Astrocyte (in vitro differentiated cells and primary cell): ENCODE data around the gene SLC29A1. TPM values are rescaled to one million over a fixed set of nuclear protein-coding genes. Genes with fewer than 3 reads are reported as not detected.

ENCODE experiments used
- DNase-seq: peaks from one replicate; pipeline ENCODE4 v3.0.0-alpha.2; 2010; ENCODE audit warnings: low read depth
- FAIRE-seq: peaks from 2 replicates; lab custom pipeline; 2011; peaks lifted over from hg19 to GRCh38; lab: Jason Lieb, UNC
- H2AFZ ChIP-seq: 2 replicates; pipeline ENCODE4 v1.6.0; 2012; ENCODE audit warnings: low read depth, low read length, inconsistent platforms
- H3K27ac ChIP-seq: 2 replicates; pipeline ENCODE4 v1.5.1; 2011; ENCODE audit warnings: low read depth, low read length, inconsistent platforms
- H3K27me3 ChIP-seq: 2 replicates; pipeline ENCODE4 v1.6.0; 2011; ENCODE audit warnings: low read length, inconsistent platforms; ENCODE audit not compliant: insufficient read depth
- H3K36me3 ChIP-seq: 2 replicates; pipeline ENCODE4 v1.5.1; 2011; ENCODE audit warnings: low read length, inconsistent platforms; ENCODE audit not compliant: insufficient read depth
- H3K4me1 ChIP-seq: 2 replicates; pipeline ENCODE4 v1.5.1; 2011; ENCODE audit warnings: low read length, inconsistent platforms; ENCODE audit not compliant: insufficient read depth
- H3K4me2 ChIP-seq: 2 replicates; pipeline ENCODE4 v1.6.0; 2012; ENCODE audit warnings: low read length, inconsistent platforms
- H3K4me3 ChIP-seq: 2 replicates; pipeline ENCODE4 v1.5.1; 2011; ENCODE audit warnings: low read depth, mild to moderate bottlenecking, low read length, inconsistent platforms; ENCODE audit not compliant: insufficient read depth
- H3K79me2 ChIP-seq: 2 replicates; pipeline ENCODE4 v1.6.0; 2012; ENCODE audit warnings: mild to moderate bottlenecking, low read length, inconsistent platforms; ENCODE audit not compliant: insufficient read depth
- H3K9ac ChIP-seq: 2 replicates; pipeline ENCODE4 v1.6.0; 2012; ENCODE audit warnings: mild to moderate bottlenecking, low read length, inconsistent platforms
- H3K9me3 ChIP-seq: 2 replicates; pipeline ENCODE4 v1.5.1; 2012; ENCODE audit warnings: low read depth, mild to moderate bottlenecking, low read length, inconsistent platforms; ENCODE audit not compliant: insufficient read depth
- H4K20me1 ChIP-seq: 2 replicates; pipeline ENCODE4 v1.6.0; 2012; ENCODE audit warnings: low read length, inconsistent platforms; ENCODE audit not compliant: insufficient read depth
- H3K27ac Mint-ChIP-seq: one replicate; pipeline ENCODE4 v1.8.0; 2021; ENCODE audit warnings: mild to moderate bottlenecking, mixed read lengths; ENCODE audit not compliant: unreplicated experiment
- H3K27me3 Mint-ChIP-seq: one replicate; pipeline ENCODE4 v1.8.0; 2021; ENCODE audit warnings: low read depth, mixed read lengths; ENCODE audit not compliant: unreplicated experiment
- H3K36me3 Mint-ChIP-seq: one replicate; pipeline ENCODE4 v1.8.0; 2021; ENCODE audit warnings: low read depth, mixed read lengths; ENCODE audit not compliant: unreplicated experiment
- H3K4me1 Mint-ChIP-seq: one replicate; pipeline ENCODE4 v1.8.0; 2021; ENCODE audit warnings: low read depth, mixed read lengths; ENCODE audit not compliant: unreplicated experiment
- H3K4me3 Mint-ChIP-seq: one replicate; pipeline ENCODE4 v1.8.0; 2021; ENCODE audit warnings: mild to moderate bottlenecking, moderate library complexity, mixed read lengths; ENCODE audit not compliant: unreplicated experiment
- H3K9me3 Mint-ChIP-seq: one replicate; pipeline ENCODE4 v1.8.0; 2021; ENCODE audit warnings: mild to moderate bottlenecking, mixed read lengths; ENCODE audit not compliant: unreplicated experiment
- EZH2 ChIP-seq: IDR thresholded peaks from 2 replicates; pipeline ENCODE4 v1.6.1; 2012; ENCODE audit warnings: mild to moderate bottlenecking, low read length, inconsistent platforms; ENCODE audit not compliant: insufficient read depth
- total RNA-seq: library from RNA; stranded (reverse); gene quantifications from 2 replicates; pipeline ENCODE4 v1.2.1, GENCODE V29; 2021
- TF ChIP-seq, protein P1 (sequence below): IDR thresholded peaks from 2 replicates; pipeline ENCODE4 v1.5.1; 2011; ENCODE audit warnings: low read depth, mild to moderate bottlenecking, inconsistent platforms, low read length, moderate library complexity; ENCODE audit not compliant: insufficient read depth

The SLC29A1 gene
- total RNA-seq, 1 donor from 2014 or later = 15.3 TPM

- Histone ChIP-seq H3K27ac (no peak overlapping the region), H2AFZ (no peak overlapping the region), H3K9me3 (no peaks in the 10 kb centered on the region), H3K4me2 (peak overlapping the region; percentile 93), H3K9ac (peak overlapping the region; percentile 100), H4K20me1 (peaks cover 73% of the 10 kb centered on the region), H3K36me3 (peaks cover 53% of the 10 kb centered on the region), H3K4me1 (peaks cover 17% of the 10 kb centered on the region), H3K27me3 (no peaks in the 10 kb centered on the region), H3K79me2 (peaks cover 76% of the 10 kb centered on the region), H3K4me3 (peak overlapping the region; percentile 100)
- Mint-ChIP-seq H3K4me3 (peak overlapping the region; percentile 98), H3K36me3 (peaks cover 40% of the 10 kb centered on the region), H3K9me3 (peaks cover 3% of the 10 kb centered on the region), H3K27me3 (no peaks in the 10 kb centered on the region), H3K4me1 (peaks cover 44% of the 10 kb centered on the region), H3K27ac (no peak overlapping the region)
- FAIRE-seq (no peak), DNase-seq (no peak)
- TF ChIP-seq, protein P1, sequence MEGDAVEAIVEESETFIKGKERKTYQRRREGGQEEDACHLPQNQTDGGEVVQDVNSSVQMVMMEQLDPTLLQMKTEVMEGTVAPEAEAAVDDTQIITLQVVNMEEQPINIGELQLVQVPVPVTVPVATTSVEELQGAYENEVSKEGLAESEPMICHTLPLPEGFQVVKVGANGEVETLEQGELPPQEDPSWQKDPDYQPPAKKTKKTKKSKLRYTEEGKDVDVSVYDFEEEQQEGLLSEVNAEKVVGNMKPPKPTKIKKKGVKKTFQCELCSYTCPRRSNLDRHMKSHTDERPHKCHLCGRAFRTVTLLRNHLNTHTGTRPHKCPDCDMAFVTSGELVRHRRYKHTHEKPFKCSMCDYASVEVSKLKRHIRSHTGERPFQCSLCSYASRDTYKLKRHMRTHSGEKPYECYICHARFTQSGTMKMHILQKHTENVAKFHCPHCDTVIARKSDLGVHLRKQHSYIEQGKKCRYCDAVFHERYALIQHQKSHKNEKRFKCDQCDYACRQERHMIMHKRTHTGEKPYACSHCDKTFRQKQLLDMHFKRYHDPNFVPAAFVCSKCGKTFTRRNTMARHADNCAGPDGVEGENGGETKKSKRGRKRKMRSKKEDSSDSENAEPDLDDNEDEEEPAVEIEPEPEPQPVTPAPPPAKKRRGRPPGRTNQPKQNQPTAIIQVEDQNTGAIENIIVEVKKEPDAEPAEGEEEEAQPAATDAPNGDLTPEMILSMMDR = no peak
- no peak for TF ChIP-seq EZH2
Observed at GRCh38 chr6:44249082-44249748, 25.8 kb downstream of the SLC29A1 start.

- H3K4me1 Mint-ChIP-seq = peaks cover 52% of the 10 kb centered on the region
- peaks cover 17% of the 10 kb centered on the region for H3K4me1 ChIP-seq
- no peaks in the 10 kb centered on the region for H3K27me3 ChIP-seq
- H3K9me3 ChIP-seq = no peaks in the 10 kb centered on the region
- no peak for TF ChIP-seq EZH2
- TF ChIP-seq, protein P1 = no peak
- no peak overlapping the region for H2AFZ ChIP-seq
- peaks cover 83% of the 10 kb centered on the region for H3K79me2 ChIP-seq
- peak overlapping the region; percentile 93 for H3K4me2 ChIP-seq
- DNase-seq = no peak
- peaks cover 40% of the 10 kb centered on the region for H3K36me3 Mint-ChIP-seq
- H3K4me3 ChIP-seq = no peak overlapping the region
- FAIRE-seq = no peak
- H3K27me3 Mint-ChIP-seq = no peaks in the 10 kb centered on the region
- peak overlapping the region; percentile 98 for H3K4me3 Mint-ChIP-seq
- H3K27ac ChIP-seq = no peak overlapping the region
- peak overlapping the region; percentile 3 for H3K27ac Mint-ChIP-seq
- peaks cover 3% of the 10 kb centered on the region for H3K9me3 Mint-ChIP-seq
- H4K20me1 ChIP-seq = peaks cover 83% of the 10 kb centered on the region
- peaks cover 60% of the 10 kb centered on the region for H3K36me3 ChIP-seq
- peak overlapping the region; percentile 100 for H3K9ac ChIP-seq
Observed at GRCh38 chr6:44250067-44250717, 26.8 kb downstream of the SLC29A1 start.
